ENCODE measurements around the gene ERMARD.

Gene ERMARD

GRCh38 chr6:169827290-169827717, 75.9 kb downstream of the ERMARD start:
- no peak for DNase-seq (ENCODE audit: low read depth)
- H3K4me3 ChIP-seq (ENCODE audit: low read depth, low read length): no peak overlapping the region
- no peak for TF ChIP-seq CTCF (IDR thresholded peaks at IDR 0.05; ENCODE audit: low read depth, low read length, missing control alignments)

GRCh38 chr6:169828176-169828575, 76.8 kb downstream of the ERMARD start:
- no peak for TF ChIP-seq CTCF (IDR thresholded peaks at IDR 0.05; ENCODE audit: low read depth, low read length, missing control alignments)
- no peak for DNase-seq (ENCODE audit: low read depth)
- no peak overlapping the region for H3K4me3 ChIP-seq (ENCODE audit: low read depth, low read length)

GRCh38 chr6:169829786-169830185, 78.4 kb downstream of the ERMARD start:
- DNase-seq (ENCODE audit: low read depth): no peak
- H3K4me3 ChIP-seq (ENCODE audit: low read depth, low read length): no peak overlapping the region
- TF ChIP-seq CTCF (IDR thresholded peaks at IDR 0.05; ENCODE audit: low read depth, low read length, missing control alignments): no peak

GRCh38 chr6:169830876-169831275, 79.5 kb downstream of the ERMARD start:
- H3K4me3 ChIP-seq (ENCODE audit: low read depth, low read length): no peak overlapping the region
- no peak for TF ChIP-seq CTCF (IDR thresholded peaks at IDR 0.05; ENCODE audit: low read depth, low read length, missing control alignments)
- no peak for DNase-seq (ENCODE audit: low read depth)
